ENCODE data around the gene PTH1R.

- TF ChIP-seq CTCF (IDR thresholded peaks at IDR 0.05) (no peak), YY1 (IDR thresholded peaks at IDR 0.05; ENCODE audit: low read depth) (no peak), USF1 (IDR thresholded peaks at IDR 0.05; ENCODE audit: borderline replicate concordance, low read depth) (no peak), RCOR1 (IDR thresholded peaks at IDR 0.05; ENCODE audit: low read length) (no peak), GABPA (IDR thresholded peaks at IDR 0.05; ENCODE audit: low read depth) (no peak), NFIC (IDR thresholded peaks at IDR 0.05; ENCODE audit: borderline replicate concordance) (no peak), MXI1 (IDR thresholded peaks at IDR 0.05; ENCODE audit: low read depth, low read length) (no peak), SIN3A (IDR thresholded peaks at IDR 0.05; ENCODE audit: borderline replicate concordance, low read depth, low read length) (no peak), CHD2 (IDR thresholded peaks at IDR 0.05; ENCODE audit: low read length, partially characterized antibody) (no peak), TAF1 (IDR thresholded peaks at IDR 0.05; ENCODE audit: borderline replicate concordance, low read depth, low read length) (no peak)
These were observed 6.9 kb downstream of the PTH1R start for GRCh38 chr3:46884427-46884826.

Data from SK-N-SH (cell line).